OCI-M2 (cell line): ENCODE measurements around the gene DCK.

Experiments used
- DNase-seq: peaks from one replicate; lab custom pipeline; 2025; ENCODE audit not compliant: unreplicated experiment; lab: John Stamatoyannopoulos, UW

DCK gene

DNA sequence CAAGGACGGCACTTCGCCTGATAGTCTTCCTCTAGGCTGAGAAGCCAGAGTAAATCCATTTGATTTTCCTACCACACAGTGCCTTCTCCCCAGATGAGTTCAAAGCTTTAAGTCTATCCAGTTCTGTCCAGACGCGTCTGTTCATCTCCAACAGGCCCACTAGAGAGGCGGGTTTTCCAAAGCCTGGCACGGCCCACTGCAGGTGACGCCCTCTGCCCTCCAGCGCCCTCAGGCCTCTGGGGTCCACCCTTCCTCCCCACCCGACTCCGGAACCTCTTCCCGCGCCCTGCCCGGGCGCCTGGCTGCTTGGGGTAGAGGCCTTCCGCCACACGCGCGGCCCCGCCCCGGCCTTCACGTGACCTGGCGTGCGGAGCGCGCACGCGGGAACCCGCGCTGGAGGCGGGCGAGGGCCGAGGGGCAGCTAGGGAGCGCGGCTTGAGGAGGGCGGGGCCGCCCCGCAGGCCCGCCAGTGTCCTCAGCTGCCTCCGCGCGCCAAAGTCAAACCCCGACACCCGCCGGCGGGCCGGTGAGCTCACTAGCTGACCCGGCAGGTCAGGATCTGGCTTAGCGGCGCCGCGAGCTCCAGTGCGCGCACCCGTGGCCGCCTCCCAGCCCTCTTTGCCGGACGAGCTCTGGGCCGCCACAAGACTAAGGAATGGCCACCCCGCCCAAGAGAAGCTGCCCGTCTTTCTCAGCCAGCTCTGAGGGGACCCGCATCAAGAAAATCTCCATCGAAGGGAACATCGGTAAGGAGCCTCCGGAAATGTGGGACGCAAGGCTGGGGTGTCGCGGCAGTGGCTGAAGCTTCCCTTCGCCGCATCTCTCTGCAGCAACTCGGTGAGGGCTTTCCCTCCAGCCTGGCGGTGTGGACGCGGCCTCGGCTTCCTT, at the start of gene DCK:
DCK (plus strand) TSS at position 469 of the 888 bp plus-strand sequence; CDS start at position 656, 187 bp downstream.
- DNase-seq, result peak; percentile 34

DNA sequence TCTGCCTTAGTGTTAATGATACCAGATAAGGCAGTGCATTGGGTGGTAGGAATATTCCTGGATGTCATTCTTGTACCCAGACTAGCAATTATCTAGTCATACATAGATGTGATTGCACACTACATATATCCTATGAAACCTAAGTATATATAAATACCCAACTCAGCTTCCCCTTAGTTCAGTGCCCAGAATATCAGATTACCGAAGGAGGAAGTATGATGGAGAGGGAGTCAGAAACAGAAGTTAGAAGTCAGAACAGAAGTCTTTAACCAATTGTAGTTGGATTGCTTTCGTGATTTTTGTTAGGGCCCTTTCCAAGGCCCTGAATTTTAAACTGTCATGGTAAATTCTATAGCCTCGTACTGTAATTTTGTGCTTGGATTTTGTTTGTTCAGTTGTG, 48.4 kb upstream of the DCK start:
- no peak for DNase-seq

DNA sequence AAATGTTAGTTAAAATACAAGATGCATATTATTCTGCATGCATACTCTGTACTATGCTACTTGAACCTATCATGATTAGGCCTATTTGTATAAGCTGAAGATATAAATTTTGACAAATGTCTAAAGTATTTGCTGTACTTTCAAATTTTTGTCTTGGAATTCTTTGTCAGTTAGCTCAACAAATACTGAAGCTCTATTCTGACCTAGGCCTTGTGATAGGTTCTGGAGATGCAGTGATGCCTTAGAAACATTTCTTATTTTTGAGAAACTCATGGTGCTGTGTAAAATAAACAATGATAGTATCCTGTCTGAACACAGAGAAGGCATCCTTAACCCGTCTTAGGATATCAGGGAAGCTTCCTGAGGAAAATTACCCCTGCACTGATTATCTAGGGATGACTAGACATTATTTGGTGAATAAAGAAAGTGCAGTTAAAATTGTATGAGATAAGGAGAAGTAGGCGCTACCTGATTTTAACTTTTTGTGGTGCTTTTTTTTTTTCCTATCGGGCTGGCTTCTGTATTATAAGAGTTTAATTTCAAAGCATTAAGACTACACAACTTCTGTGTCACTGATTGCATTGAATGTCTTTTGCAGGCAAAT, 47.9 kb upstream of the DCK start:
- DNase-seq, result no peak

- DNase-seq, result no peak
These were observed 46.5 kb upstream of the DCK start for GRCh38 chr4:70946939-70947338.

DNA sequence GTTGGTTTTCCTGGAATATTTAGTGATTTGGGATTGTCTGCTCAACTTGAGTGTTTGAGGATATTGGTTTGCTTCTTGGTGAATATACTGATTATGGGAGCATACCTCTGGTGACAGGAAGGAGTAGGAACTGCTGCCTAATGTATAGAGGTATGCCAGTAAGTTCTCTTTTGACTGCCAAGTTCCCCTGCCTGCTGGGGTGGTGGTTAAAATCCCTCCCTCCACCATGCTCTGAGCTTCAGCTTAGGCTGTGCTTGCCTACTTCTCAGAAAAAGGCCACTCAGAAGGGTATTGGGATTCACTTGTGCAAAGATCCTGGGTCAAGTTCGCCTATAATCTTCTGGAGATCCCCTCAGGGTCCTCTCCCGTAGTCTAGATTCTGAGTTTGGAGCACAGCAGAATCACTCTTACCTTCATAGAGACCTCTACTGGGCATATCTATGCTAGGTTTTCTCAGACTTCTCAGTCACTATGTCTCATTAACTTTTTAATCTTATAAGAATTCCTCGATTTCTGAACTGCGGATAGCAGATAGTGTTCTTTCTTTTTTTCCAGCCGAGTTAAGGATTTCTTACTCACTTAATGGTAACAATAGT, 44.7 kb upstream of the DCK start:
- DNase-seq, result no peak

DNA sequence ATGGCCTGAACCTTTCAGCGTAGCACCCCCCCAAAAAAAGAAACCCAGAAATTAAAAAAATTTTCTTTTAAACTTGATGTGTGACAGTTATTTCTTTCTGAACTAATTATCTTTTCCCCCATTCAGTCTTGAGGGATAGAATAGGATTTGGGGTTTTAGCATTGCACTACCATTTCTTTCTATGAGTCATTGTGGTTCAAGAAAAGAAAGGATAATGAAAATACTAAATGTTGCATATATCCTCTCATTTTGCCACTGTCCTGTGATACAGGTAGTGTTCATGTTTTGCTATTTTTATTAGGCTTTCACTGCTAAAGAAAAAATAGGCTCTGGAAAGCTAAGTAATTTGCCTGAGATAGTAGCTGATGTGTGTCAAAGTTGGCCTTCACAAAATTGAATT, 39.4 kb upstream of the DCK start:
- no peak for DNase-seq

GRCh38 chr4:70956549-70957210, 36.8 kb upstream of the DCK start:
- no peak for DNase-seq

GRCh38 chr4:70958681-70959080, 34.8 kb upstream of the DCK start:
- no peak for DNase-seq

GRCh38 chr4:70969076-70969475, 24.4 kb upstream of the DCK start:
- no peak for DNase-seq

- no peak for DNase-seq
These were observed 17.2 kb upstream of the DCK start for GRCh38 chr4:70976252-70976651.

DNA sequence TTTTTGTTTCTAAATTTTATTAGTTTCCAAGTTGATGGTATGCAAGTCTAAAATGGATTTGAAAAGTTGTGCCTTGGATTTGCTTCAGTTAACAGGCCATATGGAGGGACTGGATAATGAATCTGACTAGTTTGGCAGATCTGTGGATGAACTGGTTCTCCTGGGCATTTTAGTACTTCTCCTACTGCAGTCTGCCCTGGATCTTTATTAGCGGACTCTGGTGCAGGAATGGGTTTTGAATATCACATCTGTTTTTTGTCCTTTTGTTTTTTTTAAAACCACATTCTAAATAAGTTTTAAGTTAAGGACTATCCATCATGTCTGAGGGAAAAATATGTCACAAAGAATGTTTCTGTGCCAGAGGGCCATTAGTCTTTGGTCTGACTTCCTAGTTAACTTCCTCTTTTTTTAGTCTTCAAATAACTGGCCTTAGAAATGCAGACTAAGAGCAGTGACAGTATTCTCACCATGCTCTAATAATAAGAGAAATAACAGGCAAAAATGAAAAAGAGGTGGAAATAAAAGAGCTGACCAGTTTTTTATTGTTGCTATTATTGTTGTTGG, 13.9 kb upstream of the DCK start:
- DNase-seq, result no peak

DNA sequence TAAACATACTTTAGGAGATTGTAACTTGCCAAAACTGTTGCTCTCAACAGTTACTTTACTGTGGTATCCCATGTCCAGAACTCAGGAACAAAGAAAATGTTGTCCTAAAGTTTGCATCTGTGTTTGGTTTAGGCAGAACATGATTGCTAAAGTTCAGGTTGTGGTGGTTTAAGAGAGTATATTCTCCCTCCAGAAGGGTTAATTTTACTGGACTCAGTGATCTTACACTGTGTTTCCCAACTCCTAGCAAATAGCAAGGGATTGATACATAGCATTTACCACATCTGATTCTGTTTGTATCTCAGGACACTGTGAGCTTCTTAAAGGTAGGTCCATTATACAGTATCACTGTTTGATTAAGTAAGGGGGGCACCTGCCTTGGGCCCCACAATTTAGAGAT, 13.3 kb upstream of the DCK start:
- DNase-seq, result no peak

GRCh38 chr4:70984106-70984505, 9.3 kb upstream of the DCK start:
- no peak for DNase-seq

DNA sequence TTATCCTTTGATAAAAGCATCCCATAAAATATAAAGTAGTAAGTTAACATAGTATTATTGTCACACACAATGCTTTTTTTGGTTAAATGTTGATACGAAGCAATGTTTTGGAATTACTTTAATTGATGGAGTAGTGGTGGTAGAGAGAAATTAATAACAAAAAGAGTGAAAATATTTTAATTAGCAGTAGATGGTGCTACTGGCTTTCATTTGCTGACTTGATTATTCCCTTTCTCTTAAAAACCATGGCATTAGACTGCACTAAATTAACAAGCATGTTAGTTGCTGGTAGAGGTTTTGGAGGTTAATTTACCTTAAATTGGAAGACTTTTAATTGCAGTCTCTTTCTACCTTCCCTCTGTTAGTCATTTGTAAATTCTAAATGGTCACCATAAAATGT, 8.9 kb upstream of the DCK start:
- no peak for DNase-seq

- no peak for DNase-seq
These were observed 1.9 kb upstream of the DCK start for GRCh38 chr4:70991596-70991995.

DNA sequence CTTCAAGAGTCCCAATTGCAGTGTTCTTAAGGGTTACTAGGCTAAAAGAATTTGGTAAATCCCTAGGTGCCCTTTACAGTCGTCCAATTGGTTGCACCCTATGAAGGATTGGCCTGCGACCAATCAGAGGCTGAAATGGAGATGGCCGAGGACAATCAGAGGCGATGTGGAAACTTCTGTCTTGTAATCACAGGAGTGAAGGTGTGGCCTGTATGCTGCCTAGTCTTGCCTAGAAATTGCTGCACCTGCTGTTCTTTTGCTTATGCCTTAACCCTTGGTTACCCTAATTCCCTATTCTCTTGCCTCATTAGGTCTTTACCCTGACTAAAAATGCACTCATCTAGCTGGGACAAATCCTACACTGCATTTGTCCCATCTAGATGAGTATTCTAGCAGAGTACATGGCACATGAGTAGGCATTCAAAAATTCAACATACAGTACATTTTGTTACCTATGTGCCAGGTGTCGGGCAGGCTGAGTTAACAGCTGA, 1.0 kb upstream of the DCK start:
- DNase-seq, result no peak

GRCh38 chr4:70994069-70994366, 569 bp downstream of the DCK start:
- DNase-seq, result no peak

- no peak for DNase-seq
These were observed 1.1 kb downstream of the DCK start for GRCh38 chr4:70994387-70995099.

- no peak for DNase-seq
These were observed 2.5 kb downstream of the DCK start for GRCh38 chr4:70996018-70996360.

DNA sequence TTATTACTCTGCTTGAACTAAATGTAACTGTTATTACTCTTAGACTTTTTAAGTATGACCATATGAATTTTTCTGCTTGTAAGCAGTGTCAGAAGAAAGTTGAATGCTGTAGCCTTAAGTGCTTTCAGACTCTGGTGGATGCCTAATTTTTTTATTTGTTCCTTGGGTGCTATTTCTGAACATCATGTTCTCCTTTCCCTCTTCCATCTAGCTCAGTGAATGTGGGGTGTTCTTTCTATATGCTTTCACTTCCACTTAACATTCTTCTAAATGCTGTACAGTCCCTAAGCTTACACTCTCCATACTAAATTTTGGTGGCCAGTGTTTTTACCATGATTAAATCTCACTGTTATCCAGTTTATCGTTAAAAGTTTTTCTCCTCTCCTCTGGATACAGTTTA, 3.6 kb downstream of the DCK start:
- DNase-seq, result no peak

- DNase-seq, result no peak
These were observed 4.1 kb downstream of the DCK start for GRCh38 chr4:70997546-70997945.
